Kidney epithelial cell (primary cell): Measurements from ENCODE around the gene ZNF365. TPM values are rescaled to one million over a fixed set of nuclear protein-coding genes. Genes with fewer than 3 reads are reported as not detected.

Experiments used
- DNase-seq: peaks from one replicate; pipeline ENCODE4 v3.0.0-alpha.2; 2010; ENCODE audit warnings: low read depth
- H3K27me3 ChIP-seq: 2 replicates; pipeline ENCODE4 v1.6.0; 2011; ENCODE audit warnings: low read length; ENCODE audit not compliant: control insufficient read depth, insufficient read depth
- H3K36me3 ChIP-seq: 2 replicates; pipeline ENCODE4 v1.5.1; 2011; ENCODE audit warnings: low read length; ENCODE audit not compliant: control insufficient read depth, insufficient read depth
- H3K4me3 ChIP-seq: 2 replicates; pipeline ENCODE4 v1.5.1; 2011; ENCODE audit warnings: low read depth, mild to moderate bottlenecking, control low read depth, low read length
- CTCF ChIP-seq: IDR thresholded peaks from 2 replicates; pipeline ENCODE4 v1.5.1; 2011; ENCODE audit warnings: mild to moderate bottlenecking, moderate library complexity, low read length, control low read depth, inconsistent platforms; ENCODE audit not compliant: insufficient read depth, poor library complexity, severe bottlenecking
- total RNA-seq: library from RNA; depleted of rRNA; stranded (reverse); fragments of >200 nt; gene quantifications from 2 replicates; pipeline ENCODE4 v1.2.3, GENCODE V29; 2015

ZNF365 gene
- total RNA-seq, 1 donor from 2014 or later: 6.9 TPM

DNA sequence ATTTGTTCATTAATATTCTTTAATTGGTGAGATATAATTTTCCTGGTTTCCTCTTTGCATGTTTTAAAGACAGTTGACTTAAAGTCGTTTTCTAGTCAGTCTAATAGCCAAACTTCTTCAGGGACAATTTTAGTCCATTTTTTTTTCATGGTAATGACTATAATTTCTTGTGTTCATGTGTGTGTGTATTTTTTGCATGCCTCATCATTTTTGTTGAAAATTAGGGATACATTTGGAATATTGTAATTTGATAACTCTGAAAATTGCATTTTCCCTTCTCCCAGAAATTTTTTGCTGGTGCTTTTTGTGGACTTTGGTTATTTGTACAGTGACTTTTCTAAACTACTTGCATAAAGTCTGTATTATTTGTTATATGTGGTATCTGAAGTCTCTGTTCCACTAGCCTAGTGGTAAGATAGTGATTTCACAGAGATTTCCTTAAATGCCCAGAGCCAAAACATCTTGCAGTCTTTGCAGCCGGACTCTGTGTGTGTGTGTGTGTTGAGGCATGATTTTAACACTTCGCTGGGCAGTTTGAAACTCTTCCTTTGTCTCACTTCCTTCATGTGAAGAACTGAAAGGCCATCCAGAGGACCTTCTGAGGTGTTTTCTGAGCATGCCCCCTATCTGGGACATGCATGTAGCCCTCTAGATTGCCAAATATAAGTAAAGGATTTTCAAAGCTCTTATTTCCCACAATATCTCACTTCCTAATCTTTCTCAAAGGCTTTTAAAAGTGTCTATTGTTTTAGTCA lies 40.9 kb upstream of the ZNF365 start:
- Histone ChIP-seq H3K4me3 (no peak overlapping the region), H3K36me3 (no peaks in the 10 kb centered on the region), H3K27me3 (no peaks in the 10 kb centered on the region)
- no peak for DNase-seq
- no peak for TF ChIP-seq CTCF

GRCh38 chr10:62333988-62334682 lies 40.0 kb upstream of the ZNF365 start:
- no peak for TF ChIP-seq CTCF
- Histone ChIP-seq H3K27me3 (no peaks in the 10 kb centered on the region), H3K36me3 (no peaks in the 10 kb centered on the region), H3K4me3 (no peak overlapping the region)
- DNase-seq: no peak

DNA sequence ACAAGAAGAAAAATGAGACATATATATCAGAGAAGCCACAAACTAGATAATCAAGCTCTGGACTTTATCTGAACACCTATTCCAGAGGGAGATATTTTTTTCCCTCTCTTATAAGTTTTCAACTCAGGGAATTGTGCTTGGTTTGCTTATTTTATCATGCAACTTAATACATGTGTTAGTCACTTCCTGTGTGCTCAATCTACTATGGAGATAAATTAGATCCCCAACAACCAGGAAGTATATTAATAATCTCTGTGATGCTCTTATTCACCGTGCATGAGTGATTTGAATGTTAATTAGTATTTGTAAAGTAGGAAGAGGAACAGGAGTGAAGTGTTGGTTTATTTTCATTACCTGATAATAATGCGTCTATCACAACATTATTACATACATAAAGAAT lies 38.8 kb upstream of the ZNF365 start:
- DNase-seq: no peak
- H3K4me3 ChIP-seq: no peak overlapping the region
- H3K27me3 ChIP-seq: no peaks in the 10 kb centered on the region

GRCh38 chr10:62336404-62336803 lies 37.8 kb upstream of the ZNF365 start:
- H3K27me3 ChIP-seq: no peaks in the 10 kb centered on the region
- no peaks in the 10 kb centered on the region for H3K36me3 ChIP-seq
- no peak overlapping the region for H3K4me3 ChIP-seq
- TF ChIP-seq CTCF: no peak
- DNase-seq: no peak

More for the DNA sequence above, 38.8 kb upstream of the ZNF365 start:
- TF ChIP-seq CTCF: no peak
- H3K36me3 ChIP-seq: no peaks in the 10 kb centered on the region

- Histone ChIP-seq H3K36me3 (no peaks in the 10 kb centered on the region), H3K27me3 (no peaks in the 10 kb centered on the region), H3K4me3 (no peak overlapping the region)
- no peak for DNase-seq
- TF ChIP-seq CTCF: no peak
Measured at GRCh38 chr10:62341419-62341818, 32.8 kb upstream of the ZNF365 start.
